WI38 (cell line): ENCODE results near the gene ANKRD34A.

Source experiments
- H3K4me3 ChIP-seq: 2 replicates; pipeline ENCODE4 v1.5.1; 2011; ENCODE audit warnings: low read depth, mild to moderate bottlenecking, control low read depth, low read length
- CTCF ChIP-seq: IDR thresholded peaks from 2 replicates; pipeline ENCODE4 v1.5.1; 2012; ENCODE audit warnings: low read depth, mild to moderate bottlenecking, control low read depth, low read length

ANKRD34A gene

GRCh38 chr1:145983206-145983675 lies 18.9 kb upstream of the ANKRD34A start:
- TF ChIP-seq CTCF, result no peak
- H3K4me3 ChIP-seq, result no peak overlapping the region

DNA sequence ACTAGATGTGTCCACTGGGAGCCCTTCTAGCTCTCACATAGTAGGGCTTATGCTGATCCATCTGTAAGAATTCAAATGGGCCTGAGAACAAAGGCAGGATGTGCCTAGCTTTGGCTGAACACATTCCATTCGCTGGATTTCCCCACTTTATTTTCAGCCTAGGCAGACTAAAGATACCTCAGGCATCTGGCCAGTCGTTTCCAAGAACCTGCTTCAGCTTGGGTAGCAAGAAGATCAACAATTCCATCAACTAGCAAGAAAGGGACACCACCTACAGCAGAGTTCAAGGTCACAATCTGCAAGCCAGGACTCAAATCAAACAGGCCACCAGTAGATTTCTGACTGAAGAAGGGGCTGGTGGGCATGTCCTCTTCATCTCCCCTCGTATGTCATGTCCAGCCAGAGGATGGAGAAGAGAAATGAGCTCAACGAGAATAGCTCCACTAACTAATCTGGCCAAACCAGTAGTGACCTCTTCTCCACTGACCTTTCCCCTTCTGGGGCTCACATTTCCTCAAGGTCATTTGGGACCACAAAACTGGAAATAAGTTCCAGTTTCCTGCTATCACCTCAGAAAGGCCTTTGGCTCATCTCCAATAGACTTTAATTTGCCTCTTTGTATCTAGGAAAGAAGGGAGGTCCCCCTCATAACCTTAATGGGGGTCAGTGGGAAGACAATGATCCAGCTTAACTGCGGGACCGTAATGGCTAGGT lies 17.8 kb upstream of the ANKRD34A start:
- TF ChIP-seq CTCF, result no peak
- H3K4me3 ChIP-seq, result no peak overlapping the region

GRCh38 chr1:145980457-145980994 lies 16.2 kb upstream of the ANKRD34A start:
- no peak overlapping the region for H3K4me3 ChIP-seq
- TF ChIP-seq CTCF, result no peak

GRCh38 chr1:145979746-145980456 lies 15.5 kb upstream of the ANKRD34A start:
- no peak overlapping the region for H3K4me3 ChIP-seq
- no peak for TF ChIP-seq CTCF

- peak overlapping the region; percentile 51 for H3K4me3 ChIP-seq
- peak; percentile 27; the same call in 1 of the 2 replicates for TF ChIP-seq CTCF
Measured at GRCh38 chr1:145978854-145979745, 14.7 kb upstream of the ANKRD34A start.

GRCh38 chr1:145978471-145978853 lies 14.1 kb upstream of the ANKRD34A start:
- peak overlapping the region; percentile 51 for H3K4me3 ChIP-seq
- TF ChIP-seq CTCF, result no peak
